Activated naive CD4-positive, alpha-beta T cell treated with anti-CD3 and anti-CD28 coated beads, Interleukin-2, amount 50 U/mL, for 16 hours (primary cell): Measurements from ENCODE around the gene TRMT112.

ENCODE experiments used
- DNase-seq: peaks from one replicate; pipeline ENCODE4 v3.0.0-alpha.2; 2020

The TRMT112 gene

GRCh38 chr11:64290352-64291261 is 26.8 kb downstream of the TRMT112 start:
- DNase-seq, result no peak

- no peak for DNase-seq
Observed at GRCh38 chr11:64289002-64289564, 28.3 kb downstream of the TRMT112 start.

- DNase-seq, result no peak
Observed at GRCh38 chr11:64288353-64288750, 29.0 kb downstream of the TRMT112 start.

- DNase-seq, result no peak
Observed at GRCh38 chr11:64287676-64288352, 29.5 kb downstream of the TRMT112 start.

- DNase-seq, result no peak
Observed at GRCh38 chr11:64286801-64287159, 30.6 kb downstream of the TRMT112 start.

GRCh38 chr11:64285885-64286800 is 31.2 kb downstream of the TRMT112 start:
- DNase-seq, result no peak

- DNase-seq, result peak; percentile 93
Observed at GRCh38 chr11:64284962-64285884, 32.1 kb downstream of the TRMT112 start, which contains the start of gene GPR137. GPR137 (plus strand) TSS chr11:64285848; CDS start chr11:64286525, 677 bp downstream.

GRCh38 chr11:64284048-64284961 is 33.1 kb downstream of the TRMT112 start, which contains the start of gene BAD:
BAD (minus strand) TSS chr11:64284665; CDS start chr11:64284368, 297 bp downstream.
- peak; percentile 91 for DNase-seq

- DNase-seq, result no peak
Observed at GRCh38 chr11:64283092-64283491, 34.3 kb downstream of the TRMT112 start.

GRCh38 chr11:64281957-64282770 is 35.2 kb downstream of the TRMT112 start:
- no peak for DNase-seq

- no peak for DNase-seq
Observed at GRCh38 chr11:64278576-64279190, 38.7 kb downstream of the TRMT112 start.

GRCh38 chr11:64276653-64277431 is 40.5 kb downstream of the TRMT112 start:
- no peak for DNase-seq

- DNase-seq, result no peak
Observed at GRCh38 chr11:64275841-64276240, 41.5 kb downstream of the TRMT112 start.

- DNase-seq, result no peak
Observed at GRCh38 chr11:64275031-64275800, 42.1 kb downstream of the TRMT112 start.

GRCh38 chr11:64269540-64270220 is 47.7 kb downstream of the TRMT112 start:
- peak; percentile 99 for DNase-seq

- peak; percentile 40 for DNase-seq
Observed at GRCh38 chr11:64268893-64269539, 48.3 kb downstream of the TRMT112 start.
